Colonic mucosa (tissue), 4 donors: ENCODE results near the gene TTC7B. TPM values are rescaled to one million over a fixed set of nuclear protein-coding genes. Genes with fewer than 3 reads are reported as not detected.
A peak's percentile ranks its signal among the peaks of the same experiment; 100 is the strongest.

ENCODE experiments used
- DNase-seq: peaks from one replicate; pipeline ENCODE4 v3.0.0-alpha.2; 2020
- H3K27ac ChIP-seq: fragments of 200-600 bp; one replicate; pipeline ENCODE4 v1.8.0; 2021
- H3K27me3 ChIP-seq: fragments of 200-600 bp; one replicate; pipeline ENCODE4 v1.8.0; 2021
- H3K36me3 ChIP-seq: fragments of 200-600 bp; one replicate; pipeline ENCODE4 v1.8.0; 2021
- H3K4me1 ChIP-seq: fragments of 200-600 bp; one replicate; pipeline ENCODE4 v1.8.0; 2021; ENCODE audit warnings: mild to moderate bottlenecking
- H3K4me3 ChIP-seq: fragments of 200-600 bp; one replicate; pipeline ENCODE4 v1.8.0; 2021
- H3K9ac ChIP-seq, 2 donors: one replicate each; pipeline ENCODE4 v1.7.0; 2013; ENCODE audit warnings: control low read depth in 2 of 2, low read depth in 2 of 2, low read length in 2 of 2
- H3K9me3 ChIP-seq: fragments of 200-600 bp; one replicate; pipeline ENCODE4 v1.8.0; 2021
- intact Hi-C: fragments of 100-400 bp; cut with DNase I; formaldehyde crosslinking; loops from one replicate; pipeline ENCODE4 v1.14.1; 2022
- total RNA-seq, 2 donors: library from RNA; stranded (reverse); fragmentation: NEBNext Ultra II Directional in 1 of 2; extraction: Animal tissue kit (Norgen Biotek cat#: 25700) in 1 of 2; gene quantifications; one replicate each; pipeline ENCODE4 v1.2.1, GENCODE V29; 2021
- TF ChIP-seq, protein P1 (sequence below): fragments of 200-600 bp; IDR thresholded peaks from one replicate; pipeline ENCODE4 v1.8.0; 2022; ENCODE audit warnings: antibody characterized with exemption, mild to moderate bottlenecking
- donor health status: healthy.
- donor health status: DM: no; HTN: no; CAD: no.
- donor health status: DM: no; HTN: no; CAD: no.

The TTC7B gene
- total RNA-seq, 2 donors from 2014 or later: 3.3 to 11.8 TPM

- no peak overlapping the region for H3K9ac ChIP-seq
- H3K4me3 ChIP-seq: no peak overlapping the region
- DNase-seq: no peak
- H3K9me3 ChIP-seq: no peaks in the 10 kb centered on the region
- no peak overlapping the region for H3K27ac ChIP-seq
- intact Hi-C loops: no loop called here
- no peaks in the 10 kb centered on the region for H3K4me1 ChIP-seq
- H3K36me3 ChIP-seq: no peaks in the 10 kb centered on the region
- H3K27me3 ChIP-seq: no peaks in the 10 kb centered on the region
- TF ChIP-seq, protein P1, sequence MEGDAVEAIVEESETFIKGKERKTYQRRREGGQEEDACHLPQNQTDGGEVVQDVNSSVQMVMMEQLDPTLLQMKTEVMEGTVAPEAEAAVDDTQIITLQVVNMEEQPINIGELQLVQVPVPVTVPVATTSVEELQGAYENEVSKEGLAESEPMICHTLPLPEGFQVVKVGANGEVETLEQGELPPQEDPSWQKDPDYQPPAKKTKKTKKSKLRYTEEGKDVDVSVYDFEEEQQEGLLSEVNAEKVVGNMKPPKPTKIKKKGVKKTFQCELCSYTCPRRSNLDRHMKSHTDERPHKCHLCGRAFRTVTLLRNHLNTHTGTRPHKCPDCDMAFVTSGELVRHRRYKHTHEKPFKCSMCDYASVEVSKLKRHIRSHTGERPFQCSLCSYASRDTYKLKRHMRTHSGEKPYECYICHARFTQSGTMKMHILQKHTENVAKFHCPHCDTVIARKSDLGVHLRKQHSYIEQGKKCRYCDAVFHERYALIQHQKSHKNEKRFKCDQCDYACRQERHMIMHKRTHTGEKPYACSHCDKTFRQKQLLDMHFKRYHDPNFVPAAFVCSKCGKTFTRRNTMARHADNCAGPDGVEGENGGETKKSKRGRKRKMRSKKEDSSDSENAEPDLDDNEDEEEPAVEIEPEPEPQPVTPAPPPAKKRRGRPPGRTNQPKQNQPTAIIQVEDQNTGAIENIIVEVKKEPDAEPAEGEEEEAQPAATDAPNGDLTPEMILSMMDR: no peak
These were observed 257.1 kb downstream of the TTC7B start for GRCh38 chr14:90558983-90559590.

- Histone ChIP-seq H3K4me3 (no peak overlapping the region), H3K27ac (no peak overlapping the region), H3K4me1 (no peaks in the 10 kb centered on the region), H3K27me3 (no peaks in the 10 kb centered on the region), H3K9me3 (no peaks in the 10 kb centered on the region), H3K9ac (no peak overlapping the region), H3K36me3 (no peaks in the 10 kb centered on the region)
- no peak for DNase-seq
- intact Hi-C loops: no loop called here
- TF ChIP-seq, protein P1: no peak
These were observed 257.9 kb downstream of the TTC7B start for GRCh38 chr14:90558041-90558982.

GRCh38 chr14:90557516-90557915 is 258.7 kb downstream of the TTC7B start:
- Histone ChIP-seq H3K36me3 (no peaks in the 10 kb centered on the region), H3K4me1 (no peaks in the 10 kb centered on the region), H3K9ac (no peak overlapping the region), H3K27me3 (no peaks in the 10 kb centered on the region), H3K4me3 (no peak overlapping the region), H3K9me3 (no peaks in the 10 kb centered on the region), H3K27ac (no peak overlapping the region)
- no peak for DNase-seq
- TF ChIP-seq, protein P1: no peak
- intact Hi-C loops: no loop called here

GRCh38 chr14:90556666-90557450 is 259.4 kb downstream of the TTC7B start:
- H3K9me3 ChIP-seq: no peaks in the 10 kb centered on the region
- H3K27ac ChIP-seq: no peak overlapping the region
- TF ChIP-seq, protein P1: no peak
- H3K4me3 ChIP-seq: no peak overlapping the region
- DNase-seq: no peak
- no peak overlapping the region for H3K9ac ChIP-seq
- no peaks in the 10 kb centered on the region for H3K27me3 ChIP-seq
- H3K36me3 ChIP-seq: no peaks in the 10 kb centered on the region
- H3K4me1 ChIP-seq: no peaks in the 10 kb centered on the region
- intact Hi-C loops: no loop called here

DNA sequence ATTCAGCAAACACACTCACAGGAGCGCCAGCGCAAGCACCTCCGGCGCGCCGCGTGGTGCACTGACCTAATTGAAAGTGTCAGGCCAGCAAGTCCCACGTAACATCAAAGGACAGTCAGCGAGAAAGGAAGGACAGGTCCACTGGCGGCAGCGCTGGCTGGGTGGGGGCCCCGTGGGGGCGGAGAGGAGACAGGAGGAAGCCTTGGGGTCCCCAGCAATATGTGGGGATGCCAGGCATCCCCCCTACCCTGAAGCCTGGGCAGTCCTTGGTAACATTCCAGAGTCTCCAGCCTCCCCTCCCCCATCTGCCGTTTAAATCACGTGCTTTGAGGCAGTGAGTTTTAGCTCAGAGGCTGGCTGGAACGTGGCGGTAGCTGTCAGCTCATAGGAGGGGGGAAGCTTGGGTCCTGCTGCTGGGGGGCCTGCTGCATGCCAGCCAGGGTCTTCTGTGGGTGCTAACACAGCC is 260.2 kb downstream of the TTC7B start:
- peak; percentile 23 for DNase-seq
- intact Hi-C loops: no loop called here
- H3K27me3 ChIP-seq: no peaks in the 10 kb centered on the region
- no peaks in the 10 kb centered on the region for H3K4me1 ChIP-seq
- no peak overlapping the region for H3K4me3 ChIP-seq
- H3K36me3 ChIP-seq: no peaks in the 10 kb centered on the region
- H3K9ac ChIP-seq: no peak overlapping the region
- TF ChIP-seq, protein P1: no peak
- no peak overlapping the region for H3K27ac ChIP-seq
- H3K9me3 ChIP-seq: no peaks in the 10 kb centered on the region
